Left lung (tissue), 10 donors: ENCODE results near the gene KDM2B. TPM values are rescaled to one million over a fixed set of nuclear protein-coding genes. Genes with fewer than 3 reads are reported as not detected.

ENCODE experiments used
- ATAC-seq: fragments of 200-7000 bp; cut with Tn5 transposase; one replicate; pipeline ENCODE4 v1.9.1; 2020; ENCODE audit warnings: moderate library complexity
- DNase-seq, 4 donors: peaks; one replicate each; pipeline ENCODE4 v3.0.0-alpha.2; 2013 to 2020
- H3K27ac ChIP-seq, 2 donors: fragments of 200-600 bp; sonication (generic) in 1 of 2; one replicate each; pipeline versions ENCODE4 v1.5.0 to v1.8.0; 2020 to 2021
- H3K27me3 ChIP-seq, 2 donors: fragments of 200-600 bp; sonication (generic) in 1 of 2; one replicate each; pipeline versions ENCODE4 v1.5.0 to v1.8.0; 2020 to 2021
- H3K36me3 ChIP-seq, 2 donors: fragments of 200-600 bp; sonication (generic) in 1 of 2; one replicate each; pipeline versions ENCODE4 v1.5.0 to v1.8.0; 2020 to 2021
- H3K4me1 ChIP-seq, 2 donors: fragments of 200-600 bp; one replicate each; pipeline ENCODE4 v1.8.0; 2021
- H3K4me3 ChIP-seq, 2 donors: fragments of 200-600 bp; sonication (generic) in 1 of 2; one replicate each; pipeline versions ENCODE4 v1.5.0 to v1.8.0; 2020 to 2021; ENCODE audit warnings: mild to moderate bottlenecking in 1 of 2
- H3K9me3 ChIP-seq, 2 donors: fragments of 200-600 bp; sonication (generic) in 1 of 2; one replicate each; pipeline versions ENCODE4 v1.5.0 to v1.8.0; 2020 to 2021
- CTCF ChIP-seq, 2 donors: fragments of 200-600 bp; sonication (generic) in 1 of 2; IDR thresholded peaks; one replicate each; pipeline versions ENCODE4 v1.5.0 to v1.8.0; 2021; ENCODE audit warnings: antibody characterized with exemption in 2 of 2
- intact Hi-C, 2 donors: fragments of 100-400 bp; cut with DNase I; formaldehyde crosslinking; loops; one replicate each; pipeline versions ENCODE4 v1.11.2 to v1.14.2; 2022
- polyA plus RNA-seq, 6 donors: library from polyadenylated mRNA; unstranded; fragments of 120-200 nt; gene quantifications; one replicate each; pipeline ENCODE4 v1.2.1, GENCODE V29; 2013; ENCODE audit not compliant: insufficient read length in 6 of 6
- total RNA-seq, 2 donors: library from RNA; stranded (reverse); fragmentation: NEBNext Ultra II Directional; extraction: Animal tissue kit (Norgen Biotek cat#: 25700); gene quantifications; one replicate each; pipeline ENCODE4 v1.2.1, GENCODE V29; 2021
- donor health status: DM: no; HTN: yes; CAD: no.
- donor health status: DM: no; HTN: no; CAD: no.

The KDM2B gene
- total and polyA plus RNA-seq, 8 donors = 22.9 to 44.7 (median 38.0) TPM

GRCh38 chr12:121417847-121418246 lies 163.0 kb downstream of the KDM2B start:
- Histone ChIP-seq H3K4me3 (no peak overlapping the region), H3K27me3 (no peaks in the 10 kb centered on the region), H3K36me3 (peaks cover 0 to 83% of the 10 kb centered on the region in 2 donors), H3K4me1 (no peaks in the 10 kb centered on the region), H3K9me3 (no peaks in the 10 kb centered on the region), H3K27ac (no peak overlapping the region)
- TF ChIP-seq CTCF (IDR thresholded peaks at IDR 0.05) = no peak
- no peak for DNase-seq
- intact Hi-C loops = no loop called here
- ATAC-seq = no peak

GRCh38 chr12:121413917-121414316 lies 166.9 kb downstream of the KDM2B start:
- Histone ChIP-seq H3K4me3 (no peak overlapping the region), H3K27ac (no peak overlapping the region), H3K27me3 (no peaks in the 10 kb centered on the region), H3K36me3 (peaks cover 0 to 44% of the 10 kb centered on the region in 2 donors), H3K4me1 (no peaks in the 10 kb centered on the region), H3K9me3 (no peaks in the 10 kb centered on the region)
- no peak for DNase-seq
- no peak for ATAC-seq
- intact Hi-C loops = no loop called here
- TF ChIP-seq CTCF (IDR thresholded peaks at IDR 0.05) = no peak

- ATAC-seq (no peak), DNase-seq (no peak)
- peaks cover 6 to 19% of the 10 kb centered on the region in 2 donors for H3K4me1 ChIP-seq
Observed at GRCh38 chr12:121405211-121405610, 175.6 kb downstream of the KDM2B start.

GRCh38 chr12:121404734-121405133 lies 176.1 kb downstream of the KDM2B start:
- peaks cover 6 to 19% of the 10 kb centered on the region in 2 donors for H3K4me1 ChIP-seq
- H3K27me3 ChIP-seq = no peaks in the 10 kb centered on the region
- H3K9me3 ChIP-seq = no peaks in the 10 kb centered on the region
- H3K36me3 ChIP-seq = peaks cover 0 to 37% of the 10 kb centered on the region in 2 donors
- no peak for TF ChIP-seq CTCF (IDR thresholded peaks at IDR 0.05)
- peak in 2 of 4 donors; percentile 9 to 29 for DNase-seq
- no peak for ATAC-seq
- no peak overlapping the region for H3K4me3 ChIP-seq
- intact Hi-C loops = no loop called here
- H3K27ac ChIP-seq = no peak overlapping the region

More at GRCh38 chr12:121405211-121405610, 175.6 kb downstream of the KDM2B start:
- H3K4me3 ChIP-seq = no peak overlapping the region
- H3K36me3 ChIP-seq = peaks cover 0 to 37% of the 10 kb centered on the region in 2 donors
- no peak for TF ChIP-seq CTCF (IDR thresholded peaks at IDR 0.05)
- no peaks in the 10 kb centered on the region for H3K9me3 ChIP-seq
- H3K27me3 ChIP-seq = no peaks in the 10 kb centered on the region
- no peak overlapping the region for H3K27ac ChIP-seq
- intact Hi-C loops = no loop called here

DNA sequence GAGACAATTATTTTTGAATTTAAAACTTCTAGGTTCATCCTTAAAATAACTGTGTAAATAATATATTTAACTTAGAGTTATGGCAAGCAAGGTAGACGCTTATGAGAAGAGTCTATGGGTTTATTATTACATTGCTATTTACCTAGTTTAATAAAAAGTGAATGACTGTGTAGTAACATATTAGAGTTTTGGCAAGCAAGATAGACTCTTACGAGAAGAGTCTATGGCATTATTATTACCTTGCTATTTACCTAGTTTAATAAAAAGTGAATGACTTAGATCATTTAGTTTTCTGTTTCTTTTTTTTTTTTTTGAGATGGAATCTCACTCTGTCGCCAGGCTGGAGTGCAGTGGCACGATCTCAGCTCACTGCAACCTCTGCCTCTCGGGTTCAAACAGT lies 177.1 kb downstream of the KDM2B start:
- intact Hi-C loops = no loop called here
- Histone ChIP-seq H3K9me3 (no peaks in the 10 kb centered on the region), H3K36me3 (peaks cover 0 to 37% of the 10 kb centered on the region in 2 donors), H3K27me3 (no peaks in the 10 kb centered on the region), H3K4me3 (no peak overlapping the region), H3K4me1 (peaks cover 11 to 27% of the 10 kb centered on the region in 2 donors), H3K27ac (no peak overlapping the region)
- no peak for DNase-seq
- ATAC-seq = no peak
- TF ChIP-seq CTCF (IDR thresholded peaks at IDR 0.05) = no peak
